ENCODE results near the gene EYA2. TPM values are rescaled to one million over a fixed set of nuclear protein-coding genes. Genes with fewer than 3 reads are reported as not detected.

Gene EYA2
- total and polyA plus RNA-seq, 4 donors = 0.17 to 0.54 (median 0.23) TPM; not detected in 1

DNA sequence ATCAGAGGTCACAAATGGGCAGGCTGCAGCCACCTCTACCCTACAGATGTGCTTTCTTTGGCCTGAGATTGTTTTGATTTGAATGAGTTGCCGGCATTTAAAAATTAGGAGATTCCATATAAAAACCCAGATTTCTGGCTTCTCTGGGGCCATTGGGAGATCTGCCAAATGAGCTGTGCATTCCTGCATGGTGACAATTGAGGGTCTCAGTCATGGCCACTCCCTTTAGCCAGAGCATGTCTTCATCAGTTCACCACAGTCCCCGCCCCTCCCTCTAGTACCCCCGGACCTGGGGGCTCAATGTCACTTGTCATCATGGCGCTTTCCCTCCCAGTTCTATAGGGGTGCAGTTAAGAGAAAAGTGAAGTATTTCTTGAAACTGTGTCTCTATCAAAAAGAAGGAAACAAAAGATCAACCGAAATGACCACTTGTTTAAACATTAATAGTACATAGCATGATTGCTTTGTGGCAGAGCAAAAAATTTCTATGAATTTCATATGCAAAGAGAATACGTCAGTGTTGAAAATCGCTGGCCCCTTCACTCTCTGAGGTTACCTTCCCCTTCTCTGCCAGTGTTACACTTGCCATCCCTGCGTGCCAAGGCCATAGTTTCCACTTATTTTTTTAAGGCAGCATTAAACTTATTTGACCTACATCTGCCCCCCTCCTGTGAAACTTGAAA is 21.1 kb downstream of the EYA2 start (continued):
- TF ChIP-seq, protein P1, sequence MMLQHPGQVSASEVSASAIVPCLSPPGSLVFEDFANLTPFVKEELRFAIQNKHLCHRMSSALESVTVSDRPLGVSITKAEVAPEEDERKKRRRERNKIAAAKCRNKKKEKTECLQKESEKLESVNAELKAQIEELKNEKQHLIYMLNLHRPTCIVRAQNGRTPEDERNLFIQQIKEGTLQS (IDR thresholded peaks at IDR 0.05) = no peak
- TF ChIP-seq, protein P2, sequence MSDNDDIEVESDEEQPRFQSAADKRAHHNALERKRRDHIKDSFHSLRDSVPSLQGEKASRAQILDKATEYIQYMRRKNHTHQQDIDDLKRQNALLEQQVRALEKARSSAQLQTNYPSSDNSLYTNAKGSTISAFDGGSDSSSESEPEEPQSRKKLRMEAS (IDR thresholded peaks at IDR 0.05) = no peak
- no peak for TF ChIP-seq RAD21 (IDR thresholded peaks at IDR 0.05)

DNA sequence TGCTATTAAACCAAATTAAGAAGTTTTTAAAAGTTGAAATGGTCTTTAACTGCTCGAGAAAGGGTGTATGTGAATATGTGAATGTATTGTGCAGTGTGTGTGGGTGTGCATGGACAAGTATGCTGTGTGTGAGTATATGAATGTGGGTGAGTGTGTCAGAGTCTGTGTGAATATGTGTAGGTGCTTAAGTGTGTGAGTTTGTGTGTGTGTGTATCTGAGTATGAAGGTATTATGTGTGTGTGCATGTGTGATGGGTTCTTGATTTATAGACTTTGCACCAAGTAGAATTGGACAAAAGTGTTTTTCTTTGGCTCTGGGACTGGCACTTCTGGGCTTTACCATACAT is 21.6 kb downstream of the EYA2 start:
- Histone ChIP-seq H3K27ac (ENCODE audit: low read depth in 1 of 2, low read length in 2 of 2) (no peak overlapping the region), H3K9ac (ENCODE audit: low read depth in 1 of 2, low read length in 2 of 2) (no peak overlapping the region), H3K4me1 (ENCODE audit: control insufficient read depth in 4 of 4, insufficient read depth in 4 of 4, low read length in 3 of 4) (no peaks in the 10 kb centered on the region), H3K9me3 (ENCODE audit: control insufficient read depth in 4 of 4, low read length in 3 of 4) (no peaks in the 10 kb centered on the region), H3K4me3 (ENCODE audit: low read depth in 1 of 3, low read length in 3 of 3) (no peak overlapping the region), H3K36me3 (ENCODE audit: control insufficient read depth in 4 of 4, insufficient read depth in 3 of 4, low read depth in 1 of 4, low read length in 3 of 4) (no peaks in the 10 kb centered on the region), H3K27me3 (ENCODE audit: control insufficient read depth in 4 of 4, insufficient read depth in 4 of 4, low read length in 3 of 4) (no peaks in the 10 kb centered on the region)
- no peak for TF ChIP-seq YY1 (IDR thresholded peaks at IDR 0.05)
- no peak for TF ChIP-seq TAF1 (conservative IDR thresholded peaks at IDR 0.05)
- no peak for TF ChIP-seq SP1 (IDR thresholded peaks at IDR 0.05)
- TF ChIP-seq, protein P1 (IDR thresholded peaks at IDR 0.05) = no peak
- no peak for TF ChIP-seq EGR1 (IDR thresholded peaks at IDR 0.05; ENCODE audit: low read depth in 2 of 2)
- no peak for TF ChIP-seq NR2F2 (IDR thresholded peaks at IDR 0.05)
- TF ChIP-seq HNF4A (conservative IDR thresholded peaks at IDR 0.05) = no peak
- TF ChIP-seq RXRA (IDR thresholded peaks at IDR 0.05) = no peak
- TF ChIP-seq, protein P3, sequence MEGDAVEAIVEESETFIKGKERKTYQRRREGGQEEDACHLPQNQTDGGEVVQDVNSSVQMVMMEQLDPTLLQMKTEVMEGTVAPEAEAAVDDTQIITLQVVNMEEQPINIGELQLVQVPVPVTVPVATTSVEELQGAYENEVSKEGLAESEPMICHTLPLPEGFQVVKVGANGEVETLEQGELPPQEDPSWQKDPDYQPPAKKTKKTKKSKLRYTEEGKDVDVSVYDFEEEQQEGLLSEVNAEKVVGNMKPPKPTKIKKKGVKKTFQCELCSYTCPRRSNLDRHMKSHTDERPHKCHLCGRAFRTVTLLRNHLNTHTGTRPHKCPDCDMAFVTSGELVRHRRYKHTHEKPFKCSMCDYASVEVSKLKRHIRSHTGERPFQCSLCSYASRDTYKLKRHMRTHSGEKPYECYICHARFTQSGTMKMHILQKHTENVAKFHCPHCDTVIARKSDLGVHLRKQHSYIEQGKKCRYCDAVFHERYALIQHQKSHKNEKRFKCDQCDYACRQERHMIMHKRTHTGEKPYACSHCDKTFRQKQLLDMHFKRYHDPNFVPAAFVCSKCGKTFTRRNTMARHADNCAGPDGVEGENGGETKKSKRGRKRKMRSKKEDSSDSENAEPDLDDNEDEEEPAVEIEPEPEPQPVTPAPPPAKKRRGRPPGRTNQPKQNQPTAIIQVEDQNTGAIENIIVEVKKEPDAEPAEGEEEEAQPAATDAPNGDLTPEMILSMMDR (IDR thresholded peaks at IDR 0.05; ENCODE audit: low read depth, low read length, missing input control) = no peak
- TF ChIP-seq, protein P2 (IDR thresholded peaks at IDR 0.05) = no peak
- TF ChIP-seq FOXA2 (IDR thresholded peaks at IDR 0.05) = no peak
- TF ChIP-seq GABPA (IDR thresholded peaks at IDR 0.05 in 1 of 2, conservative IDR thresholded peaks at IDR 0.05 in 1 of 2) = no peak
- TF ChIP-seq JUND (IDR thresholded peaks at IDR 0.05) = no peak
- no peak for TF ChIP-seq HNF4G (IDR thresholded peaks at IDR 0.05)
- no peak for TF ChIP-seq RAD21 (IDR thresholded peaks at IDR 0.05)
- TF ChIP-seq, protein P4, sequence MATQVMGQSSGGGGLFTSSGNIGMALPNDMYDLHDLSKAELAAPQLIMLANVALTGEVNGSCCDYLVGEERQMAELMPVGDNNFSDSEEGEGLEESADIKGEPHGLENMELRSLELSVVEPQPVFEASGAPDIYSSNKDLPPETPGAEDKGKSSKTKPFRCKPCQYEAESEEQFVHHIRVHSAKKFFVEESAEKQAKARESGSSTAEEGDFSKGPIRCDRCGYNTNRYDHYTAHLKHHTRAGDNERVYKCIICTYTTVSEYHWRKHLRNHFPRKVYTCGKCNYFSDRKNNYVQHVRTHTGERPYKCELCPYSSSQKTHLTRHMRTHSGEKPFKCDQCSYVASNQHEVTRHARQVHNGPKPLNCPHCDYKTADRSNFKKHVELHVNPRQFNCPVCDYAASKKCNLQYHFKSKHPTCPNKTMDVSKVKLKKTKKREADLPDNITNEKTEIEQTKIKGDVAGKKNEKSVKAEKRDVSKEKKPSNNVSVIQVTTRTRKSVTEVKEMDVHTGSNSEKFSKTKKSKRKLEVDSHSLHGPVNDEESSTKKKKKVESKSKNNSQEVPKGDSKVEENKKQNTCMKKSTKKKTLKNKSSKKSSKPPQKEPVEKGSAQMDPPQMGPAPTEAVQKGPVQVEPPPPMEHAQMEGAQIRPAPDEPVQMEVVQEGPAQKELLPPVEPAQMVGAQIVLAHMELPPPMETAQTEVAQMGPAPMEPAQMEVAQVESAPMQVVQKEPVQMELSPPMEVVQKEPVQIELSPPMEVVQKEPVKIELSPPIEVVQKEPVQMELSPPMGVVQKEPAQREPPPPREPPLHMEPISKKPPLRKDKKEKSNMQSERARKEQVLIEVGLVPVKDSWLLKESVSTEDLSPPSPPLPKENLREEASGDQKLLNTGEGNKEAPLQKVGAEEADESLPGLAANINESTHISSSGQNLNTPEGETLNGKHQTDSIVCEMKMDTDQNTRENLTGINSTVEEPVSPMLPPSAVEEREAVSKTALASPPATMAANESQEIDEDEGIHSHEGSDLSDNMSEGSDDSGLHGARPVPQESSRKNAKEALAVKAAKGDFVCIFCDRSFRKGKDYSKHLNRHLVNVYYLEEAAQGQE (IDR thresholded peaks at IDR 0.05) = no peak
- DNase-seq (ENCODE audit: low spot score) = no peak
- 63% methylated on average over 1 of the region's 1 CpG for whole genome bisulfite sequencing
